HT1080 (cell line): Measurements from ENCODE around the gene NLRC5. TPM values are rescaled to one million over a fixed set of nuclear protein-coding genes. Genes with fewer than 3 reads are reported as not detected.

Experiments
- DNase-seq: peaks from one replicate; pipeline ENCODE4 v3.0.0-alpha.2; 2015; ENCODE audit warnings: low read depth
- polyA plus RNA-seq, 2 experiments: library from polyadenylated mRNA; depleted of rRNA; stranded (reverse); fragments of >200 nt; gene quantifications; 2 replicates each; pipeline ENCODE4 v1.2.3, GENCODE V29; 2015
- total RNA-seq: library from RNA; depleted of rRNA; stranded (reverse); fragments of >200 nt; shearing (Covaris generic); gene quantifications from 2 replicates; pipeline ENCODE4 v1.2.3, GENCODE V29; 2014; rRNA removed

NLRC5 gene
- 13.6 and 14.3 TPM in 2 replicates for total RNA-seq
- polyA plus RNA-seq (2015; cell fraction: cytosol; rRNA removed), result 3.6 and 5.9 TPM in 2 replicates
- polyA plus RNA-seq (2015; cell fraction: nucleus; rRNA removed), result 18.2 and 19.3 TPM in 2 replicates

- DNase-seq, result peak; percentile 76
These were observed at the start of gene NLRC5 for GRCh38 chr16:56988948-56989945. NLRC5 (plus strand) TSS chr16:56989557; CDS start chr16:57020713, 31,156 bp downstream.

GRCh38 chr16:56939801-56940200, 49.6 kb upstream of the NLRC5 start:
- no peak for DNase-seq

- DNase-seq, result no peak
These were observed 48.3 kb upstream of the NLRC5 start for GRCh38 chr16:56941092-56941491.

- no peak for DNase-seq
These were observed 47.5 kb upstream of the NLRC5 start for GRCh38 chr16:56941856-56942331.

- no peak for DNase-seq
These were observed 45.5 kb upstream of the NLRC5 start for GRCh38 chr16:56943761-56944375.

- no peak for DNase-seq
These were observed 44.2 kb upstream of the NLRC5 start for GRCh38 chr16:56944954-56945839.

GRCh38 chr16:56945847-56946527, 43.4 kb upstream of the NLRC5 start:
- DNase-seq, result no peak

GRCh38 chr16:56946767-56947603, 42.4 kb upstream of the NLRC5 start:
- DNase-seq, result no peak

- DNase-seq, result no peak
These were observed 41.8 kb upstream of the NLRC5 start for GRCh38 chr16:56947604-56947995.

- DNase-seq, result no peak
These were observed 41.1 kb upstream of the NLRC5 start for GRCh38 chr16:56948234-56948633.

- no peak for DNase-seq
These were observed 39.3 kb upstream of the NLRC5 start for GRCh38 chr16:56950051-56950450.

- DNase-seq, result no peak
These were observed 38.9 kb upstream of the NLRC5 start for GRCh38 chr16:56950455-56950854.

GRCh38 chr16:56950881-56951771, 38.2 kb upstream of the NLRC5 start:
- peak; percentile 46 for DNase-seq

GRCh38 chr16:56953006-56953405, 36.4 kb upstream of the NLRC5 start:
- no peak for DNase-seq

GRCh38 chr16:56956076-56956475, 33.3 kb upstream of the NLRC5 start:
- DNase-seq, result no peak

- DNase-seq, result no peak
These were observed 32.6 kb upstream of the NLRC5 start for GRCh38 chr16:56956756-56957155.

- no peak for DNase-seq
These were observed 28.6 kb upstream of the NLRC5 start for GRCh38 chr16:56960681-56961281.

GRCh38 chr16:56961386-56961785, 28.0 kb upstream of the NLRC5 start:
- DNase-seq, result no peak
